Fibroblast of lung (primary cell): Measurements from ENCODE around the gene PKD1. TPM values are rescaled to one million over a fixed set of nuclear protein-coding genes. Genes with fewer than 3 reads are reported as not detected.

Source experiments
- DNase-seq, 2 donors: peaks; one replicate each; pipeline versions ENCODE4 v3.0.0 to v3.0.0-alpha.2; 2010; ENCODE audit warnings: low read depth in 2 of 2
- H2AFZ ChIP-seq: 2 replicates; pipeline ENCODE4 v1.5.1; 2012; ENCODE audit warnings: low read length, control low read depth, inconsistent platforms
- H3K27ac ChIP-seq: 2 replicates; pipeline ENCODE4 v1.5.1; 2011; ENCODE audit warnings: low read length, control low read depth; ENCODE audit not compliant: insufficient read depth
- H3K27me3 ChIP-seq: 2 replicates; pipeline ENCODE4 v1.5.1; 2011; ENCODE audit warnings: mild to moderate bottlenecking, low read length; ENCODE audit not compliant: control insufficient read depth, insufficient read depth
- H3K36me3 ChIP-seq: 2 replicates; pipeline ENCODE4 v1.5.1; 2011; ENCODE audit warnings: low read length; ENCODE audit not compliant: control insufficient read depth, insufficient read depth
- H3K4me1 ChIP-seq: 2 replicates; pipeline ENCODE4 v1.5.1; 2011; ENCODE audit warnings: low read length; ENCODE audit not compliant: control insufficient read depth, insufficient read depth; ENCODE audit errors: extremely low read depth
- H3K4me2 ChIP-seq: 2 replicates; pipeline ENCODE4 v1.5.1; 2011; ENCODE audit warnings: low read length, control low read depth; ENCODE audit not compliant: insufficient read depth; ENCODE audit errors: extremely low read depth
- H3K4me3 ChIP-seq, 4 experiments: fragments of 200-600 bp in 1 of 4; sonication (generic) in 1 of 4; replicated peaks in 1 of 4; 2 replicates each; pipeline ENCODE4 v1.5.1; 2011 to 2016; ENCODE audit warnings: low read length in 4 of 4, low read depth in 3 of 4, mild to moderate bottlenecking in 3 of 4, control low read depth in 2 of 4, inconsistent platforms in 1 of 4, mixed read lengths in 1 of 4; ENCODE audit not compliant: insufficient read depth in 1 of 4; ENCODE audit errors: control extremely low read depth in 1 of 4
- H3K79me2 ChIP-seq: 2 replicates; pipeline ENCODE4 v1.5.1; 2012; ENCODE audit warnings: mild to moderate bottlenecking, low read length, inconsistent platforms; ENCODE audit not compliant: control insufficient read depth, insufficient read depth
- H3K9ac ChIP-seq: 2 replicates; pipeline ENCODE4 v1.5.1; 2011; ENCODE audit warnings: mild to moderate bottlenecking, low read length, control low read depth; ENCODE audit not compliant: insufficient read depth
- H3K9me3 ChIP-seq: 2 replicates; pipeline ENCODE4 v1.5.1; 2012; ENCODE audit warnings: low read depth, low read length; ENCODE audit not compliant: control insufficient read depth, insufficient read depth
- H4K20me1 ChIP-seq: 2 replicates; pipeline ENCODE4 v1.5.1; 2011; ENCODE audit warnings: low read length; ENCODE audit not compliant: control insufficient read depth, insufficient read depth; ENCODE audit errors: extremely low read depth
- CTCF ChIP-seq, 2 donors: IDR thresholded peaks in 1 of 2; conservative IDR thresholded peaks in 1 of 2; 1 replicate in 1 of 2; 2 replicates in 1 of 2; pipeline ENCODE4 v1.5.1; 2011 to 2012; ENCODE audit warnings: low read length in 2 of 2, control low read depth in 1 of 2, inconsistent platforms in 1 of 2, low read depth in 1 of 2, mild to moderate bottlenecking in 1 of 2
- EZH2 ChIP-seq: IDR thresholded peaks from 2 replicates; pipeline ENCODE4 v1.5.1; 2012; ENCODE audit warnings: low read length, control low read depth, mild to moderate bottlenecking; ENCODE audit errors: missing control alignments
- polyA plus RNA-seq, 2 donors: library from polyadenylated mRNA; depleted of rRNA in 1 of 2; stranded (reverse) in 1 of 2; unstranded in 1 of 2; fragments of >200 nt; gene quantifications; 2 replicates each; pipeline ENCODE4 v1.2.1, GENCODE V29; 2011 to 2012; ENCODE audit warnings: missing spikeins in 1 of 2
- total RNA-seq: library from RNA; depleted of rRNA; stranded (reverse); fragments of >200 nt; gene quantifications from 2 replicates; pipeline ENCODE4 v1.2.1, GENCODE V29; 2014

Gene PKD1
- total and polyA plus RNA-seq, 2 donors (not counting 1 experiment from before 2014, with no cell fraction given), result 16.3 to 199 TPM

GRCh38 chr16:2171601-2172178 is 36.0 kb upstream of the PKD1 start:
- no peak overlapping the region for H3K4me2 ChIP-seq
- H3K27me3 ChIP-seq, result no peaks in the 10 kb centered on the region
- H3K9me3 ChIP-seq, result no peaks in the 10 kb centered on the region
- H2AFZ ChIP-seq, result no peak overlapping the region
- no peak for TF ChIP-seq EZH2
- no peak for TF ChIP-seq CTCF (conservative IDR thresholded peaks at IDR 0.05 in 1 of 2, IDR thresholded peaks at IDR 0.05 in 1 of 2; ENCODE audit: low read depth in 1 of 2, low read length in 2 of 2)
- H3K27ac ChIP-seq, result no peak overlapping the region
- H3K9ac ChIP-seq, result no peak overlapping the region
- DNase-seq, result no peak
- no peaks in the 10 kb centered on the region for H3K79me2 ChIP-seq
- peaks cover 50% of the 10 kb centered on the region for H3K36me3 ChIP-seq
- H4K20me1 ChIP-seq, result no peaks in the 10 kb centered on the region
- H3K4me3 ChIP-seq, result no peak overlapping the region
- no peaks in the 10 kb centered on the region for H3K4me1 ChIP-seq

- H3K4me3 ChIP-seq, result no peak overlapping the region
- peaks cover 49% of the 10 kb centered on the region for H3K36me3 ChIP-seq
- H2AFZ ChIP-seq, result no peak overlapping the region
- no peak overlapping the region for H3K4me2 ChIP-seq
- no peaks in the 10 kb centered on the region for H3K9me3 ChIP-seq
- no peaks in the 10 kb centered on the region for H3K27me3 ChIP-seq
- no peak for DNase-seq
- H3K27ac ChIP-seq, result no peak overlapping the region
- H4K20me1 ChIP-seq, result no peaks in the 10 kb centered on the region
- TF ChIP-seq CTCF (conservative IDR thresholded peaks at IDR 0.05 in 1 of 2, IDR thresholded peaks at IDR 0.05 in 1 of 2; ENCODE audit: low read depth in 1 of 2, low read length in 2 of 2) (no peak), EZH2 (no peak)
- H3K4me1 ChIP-seq, result no peaks in the 10 kb centered on the region
- H3K9ac ChIP-seq, result no peak overlapping the region
- H3K79me2 ChIP-seq, result peaks cover 3% of the 10 kb centered on the region
These were observed 35.1 kb upstream of the PKD1 start for GRCh38 chr16:2170587-2171435.

GRCh38 chr16:2170080-2170479 is 34.4 kb upstream of the PKD1 start:
- Histone ChIP-seq H3K4me1 (no peaks in the 10 kb centered on the region), H2AFZ (no peak overlapping the region), H3K27ac (no peak overlapping the region), H3K27me3 (no peaks in the 10 kb centered on the region), H3K9ac (no peak overlapping the region), H3K36me3 (peaks cover 41% of the 10 kb centered on the region), H3K4me3 (no peak overlapping the region), H3K79me2 (peaks cover 8% of the 10 kb centered on the region), H3K4me2 (no peak overlapping the region), H3K9me3 (no peaks in the 10 kb centered on the region), H4K20me1 (no peaks in the 10 kb centered on the region)
- TF ChIP-seq CTCF (conservative IDR thresholded peaks at IDR 0.05 in 1 of 2, IDR thresholded peaks at IDR 0.05 in 1 of 2; ENCODE audit: low read depth in 1 of 2, low read length in 2 of 2), result no peak
- TF ChIP-seq EZH2, result no peak
- DNase-seq, result no peak
